Measurements from ENCODE around the gene FYB2.
A peak's percentile ranks its signal among the peaks of the same experiment; 100 is the strongest.

GRCh38 chr1:56803561-56804156 lies 15.5 kb downstream of the FYB2 start:
- TF ChIP-seq CTCF (IDR thresholded peaks at IDR 0.05; ENCODE audit: insufficient read depth, low read depth, low read length) (peak; percentile 37), EZH2 (IDR thresholded peaks at IDR 0.05; ENCODE audit: insufficient read depth, low read length) (no peak)
